WTC11 (cell line): Measurements from ENCODE around the gene NFAT5. TPM values are rescaled to one million over a fixed set of nuclear protein-coding genes. Genes with fewer than 3 reads are reported as not detected.

ENCODE experiments used
- ATAC-seq: fragments of 200-7000 bp; cut with Tn5 transposase; 2 replicates; pipeline ENCODE4 v1.10.0; 2021; ENCODE audit warnings: mild to moderate bottlenecking, moderate library complexity
- CTCF ChIA-PET: fragments of 300-600 bp; sonication (Branson Sonifier 250); formaldehyde crosslinking; loops from one replicate; lab custom pipeline; 2021; ENCODE audit warnings: antibody characterized with exemption; lab: Charles Lee
- POLR2A ChIA-PET: fragments of 350-600 bp; sonication (Branson Sonifier 250); formaldehyde crosslinking; loops from one replicate; lab custom pipeline; 2021; ENCODE audit warnings: antibody characterized with exemption; lab: Charles Lee
- DNase-seq: peaks from one replicate; pipeline ENCODE4 v3.0.0; 2021; ENCODE audit warnings: low spot score
- H3K27ac Mint-ChIP-seq: 2 replicates; pipeline ENCODE4 v1.8.0; 2021; ENCODE audit warnings: mixed read lengths
- H3K27me3 Mint-ChIP-seq: 2 replicates; pipeline ENCODE4 v1.8.0; 2021; ENCODE audit warnings: low read depth, mild to moderate bottlenecking, moderate library complexity, mixed read lengths
- H3K36me3 Mint-ChIP-seq: 2 replicates; pipeline ENCODE4 v1.8.0; 2021; ENCODE audit warnings: mixed read lengths
- H3K4me1 Mint-ChIP-seq: 2 replicates; pipeline ENCODE4 v1.8.0; 2022; ENCODE audit warnings: mixed read lengths
- H3K4me3 Mint-ChIP-seq: 2 replicates; pipeline ENCODE4 v1.8.0; 2021; ENCODE audit warnings: mild to moderate bottlenecking, moderate library complexity, mixed read lengths
- H3K9me3 Mint-ChIP-seq: 2 replicates; pipeline ENCODE4 v1.8.0; 2021; ENCODE audit warnings: mixed read lengths
- ARID4B ChIP-seq: sonication (generic); formaldehyde crosslinking; IDR thresholded peaks from 2 replicates; pipeline ENCODE4 v1.8.0; 2023; ENCODE audit warnings: missing genetic modification reagents, mild to moderate bottlenecking, borderline replicate concordance
- ATF1 ChIP-seq: sonication (generic); formaldehyde crosslinking; IDR thresholded peaks from 2 replicates; pipeline ENCODE4 v1.8.1; 2023; ENCODE audit warnings: mild to moderate bottlenecking, moderate library complexity, missing genetic modification reagents
- CBFB ChIP-seq: sonication (generic); formaldehyde crosslinking; IDR thresholded peaks from 2 replicates; pipeline ENCODE4 v1.8.1; 2022; ENCODE audit warnings: mild to moderate bottlenecking, low read depth, missing genetic modification reagents
- CREM ChIP-seq: sonication (generic); formaldehyde crosslinking; IDR thresholded peaks from 2 replicates; pipeline ENCODE4 v1.8.1; 2022; ENCODE audit warnings: mild to moderate bottlenecking, missing genetic modification reagents, moderate library complexity
- E2F1 ChIP-seq: sonication (generic); formaldehyde crosslinking; IDR thresholded peaks from 2 replicates; pipeline ENCODE4 v1.8.0; 2022; ENCODE audit warnings: mild to moderate bottlenecking, missing genetic modification reagents
- E2F4 ChIP-seq: sonication (generic); formaldehyde crosslinking; IDR thresholded peaks from 2 replicates; pipeline ENCODE4 v1.8.1; 2022; ENCODE audit warnings: low read depth, mild to moderate bottlenecking, moderate library complexity, missing genetic modification reagents, borderline replicate concordance
- FOXP4 ChIP-seq: sonication (generic); formaldehyde crosslinking; IDR thresholded peaks from 2 replicates; pipeline ENCODE4 v1.8.0; 2022; ENCODE audit warnings: mild to moderate bottlenecking, missing genetic modification reagents
- MXD4 ChIP-seq: fragments of 250-450 bp; sonication (Bioruptor Pico); IDR thresholded peaks from 2 replicates; pipeline ENCODE4 v1.8.0; 2021; ENCODE audit warnings: mild to moderate bottlenecking, moderate library complexity, borderline replicate concordance
- PREB ChIP-seq: sonication (generic); formaldehyde crosslinking; IDR thresholded peaks from 2 replicates; pipeline ENCODE4 v1.8.1; 2022; ENCODE audit warnings: mild to moderate bottlenecking, missing genetic modification reagents, moderate library complexity, borderline replicate concordance
- RELA ChIP-seq: sonication (generic); formaldehyde crosslinking; IDR thresholded peaks from 2 replicates; pipeline ENCODE4 v1.8.1; 2022; ENCODE audit warnings: missing genetic modification reagents, mild to moderate bottlenecking, borderline replicate concordance
- SMAD3 ChIP-seq: sonication (generic); formaldehyde crosslinking; IDR thresholded peaks from 2 replicates; pipeline ENCODE4 v1.8.0; 2022; ENCODE audit warnings: missing genetic modification reagents, mild to moderate bottlenecking, borderline replicate concordance
- TP53 ChIP-seq: sonication (generic); formaldehyde crosslinking; IDR thresholded peaks from 2 replicates; pipeline ENCODE4 v1.8.1; 2023; ENCODE audit warnings: mild to moderate bottlenecking, missing genetic modification reagents
- USF2 ChIP-seq: sonication (generic); formaldehyde crosslinking; IDR thresholded peaks from 2 replicates; pipeline ENCODE4 v1.8.1; 2023; ENCODE audit warnings: mild to moderate bottlenecking, missing genetic modification reagents, moderate library complexity
- ZNF317 ChIP-seq: sonication (generic); formaldehyde crosslinking; IDR thresholded peaks from 2 replicates; pipeline ENCODE4 v1.8.1; 2023; ENCODE audit warnings: low read depth, mild to moderate bottlenecking, moderate library complexity, missing genetic modification reagents, borderline replicate concordance
- ZNF423 ChIP-seq: fragments of 250-450 bp; sonication (Bioruptor Pico); IDR thresholded peaks from 2 replicates; pipeline ENCODE4 v2.1.2; 2022; ENCODE audit warnings: mild to moderate bottlenecking, moderate library complexity
- ZNF425 ChIP-seq: fragments of 250-450 bp; sonication (Bioruptor Pico); conservative IDR thresholded peaks from 2 replicates; pipeline ENCODE4 v1.9.0; 2021; ENCODE audit warnings: mild to moderate bottlenecking
- ZNF512 ChIP-seq: sonication (generic); formaldehyde crosslinking; IDR thresholded peaks from 2 replicates; pipeline ENCODE4 v1.8.1; 2022; ENCODE audit warnings: missing genetic modification reagents, borderline replicate concordance
- ZNF671 ChIP-seq: fragments of 250-450 bp; sonication (Bioruptor Pico); IDR thresholded peaks from 2 replicates; pipeline ENCODE4 v1.8.0; 2021; ENCODE audit warnings: mild to moderate bottlenecking
- total RNA-seq: library from RNA; stranded (reverse); gene quantifications from 3 replicates; pipeline ENCODE4 v1.2.3, GENCODE V29; 2021

The NFAT5 gene
- total RNA-seq, 1 experiment from 2014 or later, result 23.2 TPM

GRCh38 chr16:69721441-69721957 lies 155.7 kb downstream of the NFAT5 start (continued):
- TF ChIP-seq ARID4B (CRISPR knock-in tag) (no peak), ZNF425 (CRISPR knock-in tag) (no peak), ZNF423 (CRISPR knock-in tag) (no peak), RELA (no peak), E2F4 (CRISPR knock-in tag) (no peak), CREM (CRISPR knock-in tag) (no peak), ZNF512 (CRISPR knock-in tag) (no peak), TP53 (CRISPR knock-in tag) (no peak), ATF1 (no peak), SMAD3 (no peak), MXD4 (CRISPR knock-in tag) (no peak)

GRCh38 chr16:69724414-69724873 lies 158.7 kb downstream of the NFAT5 start:
- Mint-ChIP-seq H3K4me3 (no peak overlapping the region), H3K27ac (no peak overlapping the region), H3K36me3 (no peaks in the 10 kb centered on the region), H3K9me3 (no peaks in the 10 kb centered on the region), H3K4me1 (peaks cover 37% of the 10 kb centered on the region), H3K27me3 (no peaks in the 10 kb centered on the region)
- ChIA-PET POLR2A (interaction anchor here (0.6 to 1.0 kb wide), 2 partner anchors 15 to 30 kb away, joined by 4 to 6 read pairs; partner anchors contain the start of gene NOB1), CTCF (interaction anchor here (0.7 to 5.5 kb wide), 4 partner anchors 15 to 328 kb away, joined by 3 to 31 read pairs (median 5); partner anchors contain the start of gene NOB1)
- DNase-seq (no peak), ATAC-seq (no peak)
- TF ChIP-seq CBFB (CRISPR knock-in tag) (no peak), PREB (CRISPR knock-in tag) (no peak), USF2 (CRISPR knock-in tag) (no peak), E2F1 (CRISPR knock-in tag) (no peak), ZNF671 (CRISPR knock-in tag) (no peak), ZNF317 (CRISPR knock-in tag) (no peak), ZNF425 (CRISPR knock-in tag) (no peak), FOXP4 (no peak)
